OCI-LY1 (cell line): ENCODE data around the gene DUSP3.

Experiments used
- H2AFZ ChIP-seq: fragments of 200-600 bp; sonication (generic), shearing (Covaris generic); 2 replicates; pipeline ENCODE4 v1.6.0; 2014; ENCODE audit warnings: antibody characterized with exemption, mild to moderate bottlenecking, low read length
- H3F3A ChIP-seq: fragments of 200-600 bp; sonication (generic), shearing (Covaris generic); 2 replicates; pipeline ENCODE4 v1.6.0; 2014; ENCODE audit warnings: mild to moderate bottlenecking, antibody characterized with exemption, low read length, moderate library complexity; ENCODE audit not compliant: insufficient read depth
- H3K27ac ChIP-seq: fragments of 200-600 bp; sonication (generic); 2 replicates; pipeline ENCODE4 v1.5.1; 2014; ENCODE audit warnings: low read length, mixed run types, mild to moderate bottlenecking, low read depth; ENCODE audit not compliant: poor library complexity, severe bottlenecking
- H3K27me3 ChIP-seq: fragments of 200-600 bp; sonication (generic); 2 replicates; pipeline ENCODE4 v1.6.0; 2014; ENCODE audit warnings: antibody characterized with exemption, mild to moderate bottlenecking, low read length, moderate library complexity; ENCODE audit not compliant: insufficient read depth
- H3K36me3 ChIP-seq: fragments of 200-600 bp; sonication (generic); 2 replicates; pipeline ENCODE4 v1.6.1; 2014; ENCODE audit warnings: mild to moderate bottlenecking, antibody characterized with exemption, low read length, moderate library complexity, mixed read lengths; ENCODE audit not compliant: insufficient read depth
- H3K4me1 ChIP-seq: fragments of 200-600 bp; sonication (generic); 2 replicates; pipeline ENCODE4 v1.5.1; 2014; ENCODE audit warnings: mild to moderate bottlenecking, low read length, moderate library complexity; ENCODE audit not compliant: insufficient read depth, severe bottlenecking
- H3K4me2 ChIP-seq: fragments of 200-600 bp; sonication (generic), shearing (Covaris generic); 2 replicates; pipeline ENCODE4 v1.6.1; 2014; ENCODE audit warnings: low read length
- H3K4me3 ChIP-seq: fragments of 200-600 bp; sonication (generic); 2 replicates; pipeline ENCODE4 v1.5.1; 2014; ENCODE audit warnings: low read length, low read depth, mild to moderate bottlenecking, mixed read lengths; ENCODE audit not compliant: poor library complexity, severe bottlenecking
- H3K79me2 ChIP-seq: fragments of 200-600 bp; shearing (Covaris generic); 2 replicates; pipeline ENCODE4 v1.6.1; 2016; ENCODE audit warnings: mixed run types, low read length, mixed read lengths; ENCODE audit not compliant: insufficient read depth
- H3K9ac ChIP-seq: fragments of 200-600 bp; sonication (generic), shearing (Covaris generic); 2 replicates; pipeline ENCODE4 v1.6.1; 2014; ENCODE audit warnings: mild to moderate bottlenecking, low read length, mixed read lengths
- H3K9me2 ChIP-seq: fragments of 200-600 bp; sonication (generic), shearing (Covaris generic); 2 replicates; pipeline ENCODE4 v1.6.1; 2014; ENCODE audit warnings: low read depth, mild to moderate bottlenecking, low read length, mixed read lengths
- H3K9me3 ChIP-seq: fragments of 200-600 bp; shearing (Covaris generic); 2 replicates; pipeline ENCODE4 v1.6.1; 2014; ENCODE audit warnings: low read length, mixed read lengths
- H4K20me1 ChIP-seq: fragments of 200-600 bp; sonication (generic), shearing (Covaris generic); 2 replicates; pipeline ENCODE4 v1.6.0; 2016; ENCODE audit warnings: mild to moderate bottlenecking, low read length; ENCODE audit not compliant: insufficient read depth
- CTCF ChIP-seq: fragments of 200-600 bp; sonication (generic), shearing (Covaris generic); IDR thresholded peaks from 2 replicates; pipeline ENCODE4 v1.5.1; 2017; ENCODE audit warnings: mild to moderate bottlenecking, antibody characterized with exemption, low read length, moderate library complexity, mixed read lengths
- EZH2 ChIP-seq: fragments of 200-600 bp; sonication (generic), shearing (Covaris generic); IDR thresholded peaks from 2 replicates; pipeline ENCODE4 v1.8.0; 2017; ENCODE audit warnings: borderline replicate concordance, mixed run types, mild to moderate bottlenecking, antibody characterized with exemption, low read length, moderate library complexity, mixed read lengths

Gene DUSP3

GRCh38 chr17:43745541-43745940 is 33.2 kb downstream of the DUSP3 start:
- no peak overlapping the region for H3K9ac ChIP-seq
- H2AFZ ChIP-seq, result no peak overlapping the region
- H3K27ac ChIP-seq, result no peak overlapping the region
- no peaks in the 10 kb centered on the region for H3K4me1 ChIP-seq
- no peaks in the 10 kb centered on the region for H3K36me3 ChIP-seq
- no peaks in the 10 kb centered on the region for H3K79me2 ChIP-seq
- H3K9me3 ChIP-seq, result no peaks in the 10 kb centered on the region
- H3K4me2 ChIP-seq, result no peak overlapping the region
- TF ChIP-seq CTCF (no peak), EZH2 (no peak)
- H4K20me1 ChIP-seq, result no peaks in the 10 kb centered on the region
- H3K27me3 ChIP-seq, result no peaks in the 10 kb centered on the region; the same call in 1 of the 2 replicates
- no peaks in the 10 kb centered on the region for H3K9me2 ChIP-seq
- H3F3A ChIP-seq, result no peaks in the 10 kb centered on the region
- no peak overlapping the region for H3K4me3 ChIP-seq

- Histone ChIP-seq H3K9ac (no peak overlapping the region), H2AFZ (no peak overlapping the region), H3K9me2 (no peaks in the 10 kb centered on the region), H3F3A (no peaks in the 10 kb centered on the region), H3K27me3 (no peaks in the 10 kb centered on the region; the same call in 1 of the 2 replicates), H3K79me2 (no peaks in the 10 kb centered on the region), H3K36me3 (no peaks in the 10 kb centered on the region), H3K4me1 (no peaks in the 10 kb centered on the region), H3K9me3 (no peaks in the 10 kb centered on the region), H3K4me3 (no peak overlapping the region), H3K27ac (no peak overlapping the region), H3K4me2 (no peak overlapping the region), H4K20me1 (no peaks in the 10 kb centered on the region)
- TF ChIP-seq EZH2 (no peak), CTCF (no peak)
Measured at GRCh38 chr17:43741636-43742035, 37.1 kb downstream of the DUSP3 start.

GRCh38 chr17:43740541-43740940 is 38.2 kb downstream of the DUSP3 start:
- Histone ChIP-seq H3K9ac (no peak overlapping the region), H4K20me1 (no peaks in the 10 kb centered on the region), H3K4me3 (no peak overlapping the region), H3K4me2 (no peak overlapping the region), H2AFZ (no peak overlapping the region), H3K79me2 (no peaks in the 10 kb centered on the region), H3K9me3 (no peaks in the 10 kb centered on the region), H3K27ac (no peak overlapping the region), H3K36me3 (no peaks in the 10 kb centered on the region), H3K9me2 (no peaks in the 10 kb centered on the region), H3K27me3 (no peaks in the 10 kb centered on the region; the same call in 1 of the 2 replicates), H3K4me1 (no peaks in the 10 kb centered on the region), H3F3A (no peaks in the 10 kb centered on the region)
- no peak for TF ChIP-seq EZH2
- TF ChIP-seq CTCF, result no peak
